Mononuclear cell (primary cell): ENCODE measurements around the gene MAS1. TPM values are rescaled to one million over a fixed set of nuclear protein-coding genes. Genes with fewer than 3 reads are reported as not detected.

Experiments used
- H3K27me3 ChIP-seq: 2 replicates; pipeline ENCODE4 v1.6.0; 2011; ENCODE audit warnings: low read length, control low read depth; ENCODE audit not compliant: insufficient read depth
- H3K4me1 ChIP-seq: 2 replicates; pipeline ENCODE4 v1.5.1; 2011; ENCODE audit warnings: mild to moderate bottlenecking, low read length, control low read depth; ENCODE audit not compliant: insufficient read depth
- H3K4me3 ChIP-seq: 2 replicates; pipeline ENCODE4 v1.5.1; 2011; ENCODE audit warnings: mild to moderate bottlenecking, low read length, moderate library complexity
- H3K9me3 ChIP-seq: 2 replicates; pipeline ENCODE4 v1.5.1; 2011; ENCODE audit warnings: low read depth, mild to moderate bottlenecking, control low read depth, low read length
- total RNA-seq: library from RNA; depleted of rRNA; stranded (reverse); fragments of >200 nt; gene quantifications from one replicate; pipeline ENCODE4 v1.2.3, GENCODE V29; 2012

MAS1 gene
- total RNA-seq, 1 donor = 0.10 TPM

DNA sequence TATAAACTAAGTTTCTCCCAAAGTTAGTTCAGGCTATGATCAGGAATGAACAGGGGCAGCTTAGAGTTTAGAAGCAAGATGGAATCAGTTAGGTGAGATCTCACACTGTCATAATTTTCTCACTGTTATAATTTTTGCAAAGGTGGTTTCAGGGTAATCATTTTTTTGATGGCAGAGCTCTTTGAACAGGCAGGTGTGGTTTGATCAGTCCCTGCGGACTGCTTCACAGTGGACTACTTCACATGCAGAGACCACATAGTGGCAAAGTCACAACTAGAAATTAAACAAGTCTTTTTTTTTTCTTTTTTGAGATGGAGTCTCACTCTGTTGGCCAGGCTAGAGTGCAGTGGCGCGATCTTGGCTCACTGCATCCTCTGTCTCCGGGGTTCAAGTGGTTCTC lies 6.8 kb downstream of the MAS1 start:
- Histone ChIP-seq H3K27me3 (no peaks in the 10 kb centered on the region), H3K9me3 (no peaks in the 10 kb centered on the region), H3K4me1 (no peaks in the 10 kb centered on the region), H3K4me3 (no peak overlapping the region)

- H3K9me3 ChIP-seq = no peaks in the 10 kb centered on the region
Observed at GRCh38 chr6:159898519-159898918, 7.7 kb downstream of the MAS1 start.

DNA sequence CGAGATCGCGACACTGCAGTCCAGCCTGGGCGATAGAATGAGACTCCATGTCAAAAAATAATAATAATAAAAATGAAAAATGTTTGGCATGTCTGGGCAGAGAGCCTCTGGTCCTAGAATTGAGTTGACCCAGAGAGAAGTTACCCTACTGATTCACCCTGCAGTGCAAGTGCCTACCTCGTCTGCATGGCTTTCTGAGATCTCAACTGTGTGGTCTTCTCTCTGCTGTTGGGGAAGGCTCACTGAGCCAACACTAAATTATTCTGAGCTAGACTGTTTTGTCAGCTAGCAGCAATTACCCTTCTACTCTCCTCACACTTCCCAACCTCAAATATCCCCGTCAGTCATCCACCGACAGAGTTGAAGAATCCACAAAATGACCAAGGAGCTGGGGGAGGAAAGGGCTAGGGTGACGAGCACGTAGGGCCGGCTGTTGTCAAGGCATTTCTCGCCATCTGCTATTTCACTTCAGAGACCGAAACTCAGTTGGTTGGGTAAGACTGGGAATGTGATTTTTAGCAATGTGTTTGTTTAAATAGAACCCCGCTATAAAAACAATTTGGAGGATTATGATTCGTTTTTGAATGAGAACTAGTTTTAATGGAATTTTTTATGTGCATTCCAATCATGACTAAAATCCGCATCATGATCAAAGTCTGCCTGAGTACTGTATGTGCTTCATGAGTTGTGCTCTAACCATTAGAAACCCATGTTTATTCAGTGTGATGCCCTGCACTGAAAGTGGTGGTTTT lies 9.4 kb downstream of the MAS1 start:
- no peaks in the 10 kb centered on the region for H3K27me3 ChIP-seq
- H3K9me3 ChIP-seq = no peaks in the 10 kb centered on the region
- no peak overlapping the region for H3K4me3 ChIP-seq
- no peaks in the 10 kb centered on the region for H3K4me1 ChIP-seq

More at GRCh38 chr6:159898519-159898918, 7.7 kb downstream of the MAS1 start:
- no peaks in the 10 kb centered on the region for H3K27me3 ChIP-seq
- H3K4me1 ChIP-seq = no peaks in the 10 kb centered on the region
- H3K4me3 ChIP-seq = no peak overlapping the region

DNA sequence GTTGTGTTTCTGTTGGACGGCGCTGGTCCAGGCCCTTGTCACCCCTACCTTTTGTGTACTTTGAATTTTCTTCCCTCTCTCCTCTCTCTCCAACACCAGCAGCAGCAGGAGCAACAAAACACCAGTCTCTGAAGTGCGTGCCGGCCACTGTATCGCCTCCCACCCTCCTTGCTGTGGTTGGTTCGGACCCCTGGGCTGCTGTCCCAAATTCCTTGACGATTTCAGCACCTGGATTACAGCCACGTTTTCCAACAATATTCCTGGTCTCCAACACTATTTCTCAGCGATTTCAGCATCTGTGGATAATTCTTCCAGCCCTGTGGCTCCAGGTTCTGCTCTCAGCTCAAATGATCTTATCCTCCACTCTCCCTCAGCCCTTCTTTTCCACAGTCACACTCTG lies 11.8 kb downstream of the MAS1 start:
- Histone ChIP-seq H3K4me1 (no peaks in the 10 kb centered on the region), H3K9me3 (no peaks in the 10 kb centered on the region), H3K4me3 (no peak overlapping the region), H3K27me3 (no peaks in the 10 kb centered on the region)

GRCh38 chr6:159904497-159904911 lies 13.7 kb downstream of the MAS1 start:
- H3K9me3 ChIP-seq = no peaks in the 10 kb centered on the region

DNA sequence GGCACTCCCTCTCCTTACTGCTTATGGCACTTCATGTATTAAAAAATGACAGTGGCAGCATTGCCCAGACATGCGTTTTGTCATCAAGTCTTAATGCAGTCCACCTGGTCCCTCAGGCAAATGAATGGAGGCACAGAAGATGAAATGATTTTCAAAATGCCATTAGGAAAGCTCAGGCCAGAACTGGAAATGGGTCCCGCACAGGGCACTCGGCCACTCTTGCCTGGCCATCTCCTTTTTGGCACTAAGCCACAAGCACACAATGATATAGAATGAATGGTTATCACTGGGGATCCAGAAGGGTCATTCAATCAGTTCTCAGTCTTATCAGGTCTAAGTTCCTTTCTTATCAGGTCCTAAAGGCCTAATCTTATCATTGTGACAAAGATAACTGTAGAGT lies 15.6 kb downstream of the MAS1 start:
- Histone ChIP-seq H3K4me3 (no peak overlapping the region), H3K4me1 (peaks cover 6% of the 10 kb centered on the region), H3K27me3 (peaks cover 7% of the 10 kb centered on the region), H3K9me3 (no peaks in the 10 kb centered on the region)

More at GRCh38 chr6:159904497-159904911, 13.7 kb downstream of the MAS1 start:
- Histone ChIP-seq H3K4me1 (peaks cover 6% of the 10 kb centered on the region), H3K27me3 (no peaks in the 10 kb centered on the region), H3K4me3 (no peak overlapping the region)

DNA sequence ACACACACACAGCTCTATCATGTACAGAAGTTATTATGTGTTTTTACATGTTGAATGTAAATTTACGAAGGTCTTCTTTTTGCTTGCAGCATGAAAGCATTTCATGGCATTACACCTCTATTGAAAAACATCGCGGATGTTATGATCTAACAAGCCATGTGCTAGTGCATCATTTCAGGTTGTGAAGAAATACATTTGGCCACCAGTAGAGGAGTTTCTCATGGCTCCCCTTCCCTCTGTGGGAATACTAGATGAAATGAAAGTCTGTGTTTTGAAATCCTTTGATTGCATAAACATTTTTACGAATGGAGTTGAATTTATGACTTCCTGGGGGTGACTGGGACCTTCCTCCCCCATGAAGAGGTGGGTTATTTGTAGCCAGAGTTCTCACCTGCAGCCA lies 17.7 kb downstream of the MAS1 start:
- Histone ChIP-seq H3K9me3 (no peaks in the 10 kb centered on the region), H3K4me1 (peaks cover 6% of the 10 kb centered on the region), H3K4me3 (no peak overlapping the region)

DNA sequence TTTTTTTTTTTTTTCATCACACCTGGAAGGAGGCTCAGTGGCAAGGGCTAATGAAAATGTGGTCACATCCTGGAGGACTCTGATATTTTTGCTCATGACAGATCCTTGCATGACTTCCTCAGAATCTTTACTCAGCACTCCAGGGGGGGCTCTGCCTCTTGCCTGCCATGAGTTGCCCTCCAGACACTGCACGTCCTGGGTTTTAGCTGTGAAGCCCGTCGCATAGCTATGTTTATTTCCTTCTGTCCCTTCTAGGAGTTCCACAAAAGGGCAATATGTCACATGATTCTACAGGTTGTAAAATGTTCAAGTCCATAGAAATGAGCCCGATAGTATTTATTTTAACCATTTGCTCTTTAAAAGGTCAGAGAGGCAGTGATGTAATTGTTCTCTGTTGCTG lies 18.2 kb downstream of the MAS1 start:
- peaks cover 7% of the 10 kb centered on the region for H3K27me3 ChIP-seq
- peaks cover 6% of the 10 kb centered on the region for H3K4me1 ChIP-seq
- no peak overlapping the region for H3K4me3 ChIP-seq
- no peaks in the 10 kb centered on the region for H3K9me3 ChIP-seq

More for the DNA sequence above, 17.7 kb downstream of the MAS1 start:
- H3K27me3 ChIP-seq = peaks cover 7% of the 10 kb centered on the region

GRCh38 chr6:159910342-159910741 lies 19.6 kb downstream of the MAS1 start:
- Histone ChIP-seq H3K4me3 (no peak overlapping the region), H3K9me3 (no peaks in the 10 kb centered on the region), H3K27me3 (peaks cover 14% of the 10 kb centered on the region), H3K4me1 (peaks cover 6% of the 10 kb centered on the region)

- Histone ChIP-seq H3K4me3 (no peak overlapping the region), H3K27me3 (peaks cover 14% of the 10 kb centered on the region), H3K4me1 (peaks cover 6% of the 10 kb centered on the region), H3K9me3 (no peaks in the 10 kb centered on the region)
Observed at GRCh38 chr6:159913375-159913774, 22.6 kb downstream of the MAS1 start.

DNA sequence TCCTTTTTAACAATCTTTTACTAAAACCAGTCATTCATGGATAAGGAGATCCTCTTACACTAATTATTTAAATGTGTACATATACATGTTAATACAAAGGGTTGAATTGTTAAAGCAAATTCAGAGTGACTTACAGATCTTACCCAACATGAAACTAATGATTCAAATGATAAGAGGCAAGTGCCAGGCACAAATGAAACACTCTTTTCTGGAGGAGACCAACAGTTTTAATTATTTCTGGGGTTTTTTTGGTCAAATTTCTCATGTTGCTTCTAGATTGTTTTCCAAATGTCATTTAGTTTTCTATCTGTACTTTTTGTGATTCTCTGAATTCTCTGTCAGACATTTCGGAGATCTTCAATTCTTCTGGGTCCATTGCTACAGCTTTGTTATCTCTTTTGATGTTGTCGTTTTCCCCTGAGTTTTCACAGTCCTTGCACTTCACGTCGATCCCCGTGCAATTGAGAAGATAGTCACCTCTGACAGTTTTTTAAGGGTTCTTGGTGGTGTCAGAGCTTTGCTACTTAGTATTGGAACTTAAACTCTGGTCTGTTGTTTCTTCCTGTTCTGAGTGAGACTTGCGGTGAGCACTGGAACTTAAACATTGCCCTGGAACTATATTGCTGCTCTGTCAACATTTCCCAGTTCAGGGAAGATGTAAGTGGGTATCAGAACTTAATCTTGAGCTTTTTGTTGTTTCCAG lies 23.2 kb downstream of the MAS1 start:
- no peak overlapping the region for H3K4me3 ChIP-seq
- H3K9me3 ChIP-seq = no peaks in the 10 kb centered on the region
- H3K4me1 ChIP-seq = peaks cover under 1% of the 10 kb centered on the region
- H3K27me3 ChIP-seq = peaks cover 14% of the 10 kb centered on the region

DNA sequence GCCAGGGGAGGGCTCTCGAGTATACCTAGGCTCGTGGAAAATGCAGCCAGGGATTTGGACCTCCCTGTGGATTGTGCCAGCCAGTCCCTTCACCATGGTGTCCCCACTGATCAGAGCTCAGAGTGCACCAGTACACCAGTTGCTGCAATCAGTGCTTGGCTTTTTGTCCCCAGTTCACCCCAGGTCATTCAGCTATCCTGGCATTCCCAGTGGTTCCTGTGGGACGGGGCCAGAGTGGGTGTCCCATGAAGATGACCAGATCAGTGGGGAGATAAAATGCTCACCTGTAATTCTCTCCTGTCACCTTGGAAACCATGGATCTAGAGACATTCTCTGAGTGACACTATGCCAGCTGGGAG lies 23.8 kb downstream of the MAS1 start:
- Histone ChIP-seq H3K4me3 (no peak overlapping the region), H3K4me1 (no peaks in the 10 kb centered on the region), H3K27me3 (peaks cover 14% of the 10 kb centered on the region), H3K9me3 (no peaks in the 10 kb centered on the region)

DNA sequence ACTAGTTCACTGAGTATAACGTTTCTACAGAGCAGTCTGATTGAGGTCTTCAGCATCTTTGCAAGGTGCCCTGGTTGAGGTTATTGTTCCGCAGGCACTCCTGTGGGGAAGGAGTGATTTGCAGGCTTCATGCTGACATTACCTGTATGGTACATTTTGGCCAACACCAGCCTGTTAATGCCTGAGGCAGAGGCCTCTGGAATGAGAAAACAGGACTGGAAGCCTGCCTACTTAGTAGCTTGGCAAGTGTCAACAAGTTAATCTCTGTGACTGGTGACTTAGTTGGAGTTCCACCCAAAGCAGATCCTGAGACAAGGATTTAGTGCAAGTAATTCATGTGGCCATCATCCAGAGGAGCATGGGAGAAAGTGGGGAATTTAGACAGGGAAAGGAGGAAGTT lies 24.6 kb downstream of the MAS1 start:
- Histone ChIP-seq H3K9me3 (no peaks in the 10 kb centered on the region), H3K27me3 (peaks cover 8% of the 10 kb centered on the region), H3K4me1 (no peaks in the 10 kb centered on the region), H3K4me3 (no peak overlapping the region)

DNA sequence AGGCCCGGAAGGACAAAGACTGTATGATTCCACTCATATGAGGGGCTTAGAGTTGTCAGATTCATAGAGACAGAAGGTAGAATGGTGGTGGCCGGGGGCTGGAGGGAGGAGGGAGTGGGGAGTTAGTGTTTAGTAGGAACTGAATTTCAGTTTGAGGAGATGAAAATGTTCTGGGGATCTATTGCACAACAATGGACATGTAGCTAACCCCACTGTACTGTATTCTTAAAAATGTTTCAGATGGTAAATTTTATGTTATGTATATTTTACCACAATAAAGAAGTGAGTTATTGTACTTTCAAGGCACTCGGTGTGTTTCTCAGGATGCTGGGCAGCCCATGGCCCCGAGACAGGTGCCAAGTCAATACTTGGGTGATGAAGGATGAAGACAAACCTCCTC lies 25.4 kb downstream of the MAS1 start:
- no peaks in the 10 kb centered on the region for H3K4me1 ChIP-seq
- no peak overlapping the region for H3K4me3 ChIP-seq
- H3K27me3 ChIP-seq = peaks cover 7% of the 10 kb centered on the region
- no peaks in the 10 kb centered on the region for H3K9me3 ChIP-seq

DNA sequence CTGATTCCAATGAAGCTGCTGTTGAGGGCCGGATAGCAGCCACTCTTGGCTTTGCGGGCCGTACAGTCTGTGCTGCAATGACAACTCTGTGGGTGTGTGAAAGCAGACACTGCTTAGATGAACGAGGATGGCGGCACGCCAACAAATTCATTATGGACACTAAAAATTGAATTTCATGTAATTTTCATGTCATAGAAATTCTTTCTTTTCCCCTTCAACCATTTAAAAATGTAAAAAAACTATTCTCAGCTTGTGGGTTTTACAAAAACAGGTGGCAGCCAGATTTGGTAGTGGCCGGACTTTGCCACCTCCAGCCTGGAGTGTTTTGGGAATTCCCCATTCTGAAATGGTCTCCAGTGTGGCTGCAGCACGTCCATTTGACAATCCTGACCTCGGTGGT lies 26.0 kb downstream of the MAS1 start:
- Histone ChIP-seq H3K9me3 (no peaks in the 10 kb centered on the region), H3K4me1 (no peaks in the 10 kb centered on the region), H3K27me3 (peaks cover 7% of the 10 kb centered on the region)

More for the DNA sequence above, 26.0 kb downstream of the MAS1 start:
- no peak overlapping the region for H3K4me3 ChIP-seq
